GM19455 (cell line): ENCODE results near the gene LMOD1.

Experiments
- ATAC-seq: cut with Tn5 transposase; IDR thresholded peaks from one replicate; pipeline ENCODE4 v1.9.1; 2021; ENCODE audit not compliant: unreplicated experiment

The LMOD1 gene

GRCh38 chr1:201894343-201895119, 51.8 kb downstream of the LMOD1 start:
- ATAC-seq: no peak

DNA sequence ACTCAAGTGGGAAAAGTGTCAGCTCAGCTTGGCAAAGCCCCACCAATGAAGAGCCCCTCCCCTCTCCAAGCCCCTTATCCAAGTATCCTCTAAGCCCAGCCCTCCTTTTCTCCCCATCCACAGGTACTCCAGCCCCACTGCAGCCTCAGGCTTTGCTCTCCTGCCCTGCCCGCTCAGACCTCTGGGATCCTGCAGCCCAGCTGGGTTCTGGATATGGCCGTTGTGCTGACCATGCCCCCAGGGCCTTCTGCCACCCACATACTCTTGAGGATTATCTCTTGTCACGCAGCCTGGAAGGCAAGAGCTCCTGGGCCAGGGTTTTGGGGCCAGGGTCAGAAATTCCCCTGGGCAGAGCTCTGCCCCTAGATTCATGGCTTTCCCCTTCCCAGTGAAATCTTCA, 52.9 kb downstream of the LMOD1 start:
- ATAC-seq: no peak

DNA sequence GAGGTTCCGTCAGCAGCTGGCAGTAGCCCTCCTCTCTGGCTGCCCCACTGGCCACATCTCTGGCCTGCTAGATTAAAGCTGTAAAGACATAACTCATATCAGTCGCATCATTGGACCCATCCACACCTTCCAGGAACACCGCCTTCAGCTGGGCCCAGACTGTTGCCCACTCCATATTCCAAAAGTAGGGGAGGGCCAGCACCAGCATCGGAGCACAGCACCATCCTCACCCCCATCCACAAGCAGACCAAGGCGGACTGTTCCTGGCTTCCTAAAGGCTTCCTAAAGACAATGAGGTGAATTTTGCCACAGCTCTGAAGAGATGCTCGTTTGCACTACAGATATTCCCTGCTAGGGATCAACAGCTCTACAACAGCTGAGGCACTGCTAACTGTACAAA, 54.1 kb downstream of the LMOD1 start:
- no peak for ATAC-seq

GRCh38 chr1:201891451-201892045, 54.8 kb downstream of the LMOD1 start:
- ATAC-seq: no peak

DNA sequence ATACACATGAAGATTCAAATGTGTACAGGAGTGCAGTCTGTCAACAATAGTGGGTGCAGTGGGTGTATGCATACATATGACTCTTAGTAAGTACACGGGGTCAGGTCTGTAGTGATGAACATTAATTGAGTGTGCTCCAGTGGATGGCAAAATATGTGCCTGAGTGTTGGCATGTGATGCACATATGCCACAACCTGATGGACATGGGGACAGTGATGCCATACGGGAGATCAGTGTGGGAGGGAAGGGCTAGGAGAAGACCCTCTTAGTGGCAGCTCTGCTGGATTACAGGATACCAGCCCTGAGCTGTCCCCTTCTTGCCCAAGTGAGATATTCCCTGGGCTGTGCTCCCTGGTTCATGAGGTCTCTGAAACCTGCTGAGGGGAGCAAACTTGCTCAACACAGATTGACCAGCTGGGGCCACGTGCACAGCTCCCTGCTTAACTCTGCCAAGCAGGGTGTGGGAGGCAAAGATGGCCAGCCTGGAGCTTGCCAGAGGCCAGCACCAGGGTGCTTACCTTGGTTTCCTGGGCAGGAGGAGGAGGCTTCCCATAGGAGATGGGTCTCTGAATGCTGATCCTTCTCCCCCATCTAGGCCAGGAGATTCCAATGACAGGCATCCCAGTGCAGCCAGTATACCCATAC, 55.4 kb downstream of the LMOD1 start:
- ATAC-seq: no peak

DNA sequence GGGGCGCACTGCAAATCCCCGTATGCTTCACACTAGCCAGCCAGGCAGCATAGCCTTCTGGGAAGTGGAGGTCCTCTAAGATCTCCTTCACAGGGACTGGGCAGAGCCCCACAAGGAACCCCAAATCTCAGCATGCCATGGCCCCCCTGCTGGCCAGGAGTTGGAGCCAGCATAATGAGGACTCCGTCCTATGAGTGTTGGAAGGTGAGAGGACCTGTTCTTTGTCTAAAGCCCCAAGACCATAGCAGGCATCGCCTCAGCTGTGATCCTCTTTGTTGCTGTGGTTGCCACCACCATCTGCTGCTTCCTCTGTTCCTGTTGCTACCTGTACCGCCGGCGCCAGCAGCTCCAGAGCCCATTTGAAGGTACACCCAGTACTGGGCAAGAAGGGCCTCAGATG, 56.1 kb downstream of the LMOD1 start:
- ATAC-seq: no peak

DNA sequence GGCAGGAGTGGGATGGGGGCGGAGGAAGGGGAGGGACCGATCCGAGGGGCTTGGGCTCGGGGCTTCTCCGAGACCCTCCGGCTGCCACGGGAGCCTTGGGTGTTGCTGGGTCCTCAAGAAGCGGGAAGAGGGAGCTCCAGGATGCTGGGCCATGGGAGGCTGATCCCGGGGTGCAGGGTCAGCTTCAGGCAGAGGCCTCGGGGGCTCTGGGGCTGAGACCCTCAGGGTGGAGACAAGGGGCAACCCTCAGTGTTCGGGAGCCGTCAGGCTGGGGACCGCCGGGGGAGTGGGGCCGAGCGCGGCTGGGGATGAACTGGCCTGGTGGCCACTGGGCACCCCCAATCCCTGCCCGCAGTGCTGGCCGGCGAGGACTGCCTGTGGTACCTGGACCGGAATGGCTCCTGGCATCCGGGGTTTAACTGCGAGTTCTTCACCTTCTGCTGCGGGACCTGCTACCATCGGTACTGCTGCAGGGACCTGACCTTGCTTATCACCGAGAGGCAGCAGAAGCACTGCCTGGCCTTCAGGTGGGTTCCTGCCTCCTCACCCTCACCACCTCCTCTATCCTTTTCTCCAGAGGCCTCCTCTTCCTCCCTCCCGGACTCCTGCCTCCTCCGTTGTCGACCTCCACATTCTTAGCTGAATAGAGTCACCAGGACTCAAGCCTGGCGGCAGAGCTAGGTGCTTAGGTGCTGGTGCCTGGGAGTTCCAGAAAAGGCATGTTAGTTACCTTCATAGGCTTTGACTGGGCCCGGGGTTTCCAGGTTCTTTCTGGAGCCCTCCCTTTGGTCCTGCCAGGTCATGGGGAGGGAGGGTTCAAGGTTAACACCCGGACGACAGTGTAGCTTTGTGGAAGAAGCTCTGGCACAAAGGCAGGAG, 57.0 kb downstream of the LMOD1 start:
- ATAC-seq: no peak

DNA sequence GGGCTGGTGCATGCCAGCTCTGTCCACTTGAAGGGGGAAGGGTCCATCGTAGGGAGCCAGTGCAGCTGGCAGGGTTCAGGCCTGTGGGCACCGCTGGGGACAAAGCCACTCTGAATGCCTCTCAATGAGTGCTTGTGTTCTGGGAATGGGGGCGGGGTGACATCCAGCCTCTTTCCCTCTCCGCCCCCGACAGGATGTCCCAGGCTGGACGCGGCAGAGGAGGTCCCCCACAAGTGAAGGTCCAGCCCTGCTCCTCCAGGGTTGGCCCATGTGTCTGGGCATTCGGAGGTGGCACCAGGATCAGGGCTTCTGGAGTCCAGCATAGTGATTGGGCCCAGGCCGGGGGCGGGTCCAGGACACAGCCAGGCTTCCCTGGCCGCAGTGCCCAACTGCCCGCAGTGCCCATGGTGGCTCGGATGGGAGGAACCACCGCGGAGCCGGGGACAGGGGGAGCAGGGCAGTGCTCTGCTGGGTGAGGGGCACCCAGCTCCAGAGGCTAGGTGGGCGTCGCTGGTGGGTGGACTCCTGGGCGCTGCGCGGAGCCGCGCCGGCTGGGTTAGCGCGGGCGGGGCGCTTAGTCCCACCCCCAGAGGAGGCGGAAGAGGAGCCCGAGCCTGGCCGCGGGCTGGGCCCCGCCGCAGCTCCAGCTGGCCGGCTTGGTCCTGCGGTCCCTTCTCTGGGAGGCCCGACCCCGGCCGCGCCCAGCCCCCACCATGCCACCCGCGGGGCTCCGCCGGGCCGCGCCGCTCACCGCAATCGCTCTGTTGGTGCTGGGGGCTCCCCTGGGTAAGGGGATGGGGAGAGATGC, 57.9 kb downstream of the LMOD1 start, which contains the start of gene SHISA4:
TSS of gene SHISA4 (plus strand) at position 617 of the 808 bp plus-strand sequence. CDS start at position 714, 97 bp downstream.
- ATAC-seq: no peak

- ATAC-seq: no peak
These were observed 59.1 kb downstream of the LMOD1 start for GRCh38 chr1:201887116-201887866.

GRCh38 chr1:201886103-201886885, 60.1 kb downstream of the LMOD1 start:
- ATAC-seq: no peak

DNA sequence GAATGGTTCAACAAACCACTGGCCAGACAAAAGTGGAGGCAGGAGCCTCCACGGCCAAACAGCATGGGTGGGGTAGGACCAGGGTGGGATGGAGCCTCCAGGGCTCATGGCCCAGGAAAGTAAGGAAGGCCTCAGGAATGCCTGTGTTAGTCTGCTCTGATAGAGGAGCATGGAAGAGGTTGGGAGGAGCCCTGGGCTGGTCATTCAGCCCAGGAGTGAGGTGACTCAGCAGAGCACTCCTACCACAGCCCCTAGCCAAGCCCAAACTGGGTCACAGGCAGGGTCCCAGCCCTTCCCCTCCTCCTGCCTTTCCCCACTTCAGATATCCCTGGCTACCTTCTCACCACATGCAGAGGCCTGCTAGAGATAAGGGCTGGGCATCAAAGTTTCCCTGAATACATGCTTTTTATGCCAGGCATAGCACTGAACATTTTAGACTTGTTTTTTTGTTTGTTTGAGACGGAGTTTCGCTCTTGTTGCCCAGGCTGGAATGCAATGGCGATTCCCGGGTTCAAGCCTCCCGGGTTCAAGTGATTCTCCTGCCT, 60.7 kb downstream of the LMOD1 start:
- ATAC-seq: no peak

DNA sequence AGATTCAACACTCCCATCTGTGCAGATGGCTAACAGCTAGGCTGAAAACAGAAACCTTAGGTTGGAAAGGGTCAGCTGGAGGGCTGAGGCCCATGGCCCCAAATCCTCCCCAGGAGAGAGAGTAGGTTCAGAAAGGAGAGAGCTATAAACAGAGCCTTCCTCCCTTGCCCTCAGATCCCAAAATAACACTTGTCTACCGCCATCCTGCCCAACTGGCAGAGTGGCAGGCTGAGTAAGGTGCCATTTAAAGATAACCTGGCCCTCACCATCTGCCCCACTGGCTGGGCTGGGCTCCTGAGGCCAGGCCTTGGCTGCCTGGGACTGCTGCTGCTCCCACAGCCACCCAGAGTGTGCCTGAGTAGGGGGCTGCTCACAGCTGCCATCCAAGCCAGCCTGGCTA, 61.9 kb downstream of the LMOD1 start:
- no peak for ATAC-seq

DNA sequence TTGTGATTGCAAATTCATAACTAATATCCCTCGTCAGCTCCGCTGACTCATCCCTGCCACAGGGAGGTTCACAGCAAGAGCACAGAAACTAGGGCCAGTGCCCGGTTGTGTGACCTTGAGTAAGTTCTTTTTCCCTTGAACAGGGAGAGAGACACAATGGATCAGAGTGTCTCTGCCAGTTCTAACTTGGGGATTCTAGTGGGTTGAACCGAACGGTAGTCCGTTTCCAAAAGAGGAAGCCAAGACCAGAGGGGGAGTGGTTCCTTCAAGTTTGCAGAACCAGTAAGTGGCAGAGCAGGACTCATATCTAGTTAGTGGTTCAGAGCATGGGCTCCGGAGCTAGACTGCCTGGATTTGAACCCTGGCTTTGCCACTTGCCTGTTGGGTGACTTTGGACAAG, 62.6 kb downstream of the LMOD1 start:
- no peak for ATAC-seq

- no peak for ATAC-seq
These were observed 63.1 kb downstream of the LMOD1 start for GRCh38 chr1:201883266-201883665.

DNA sequence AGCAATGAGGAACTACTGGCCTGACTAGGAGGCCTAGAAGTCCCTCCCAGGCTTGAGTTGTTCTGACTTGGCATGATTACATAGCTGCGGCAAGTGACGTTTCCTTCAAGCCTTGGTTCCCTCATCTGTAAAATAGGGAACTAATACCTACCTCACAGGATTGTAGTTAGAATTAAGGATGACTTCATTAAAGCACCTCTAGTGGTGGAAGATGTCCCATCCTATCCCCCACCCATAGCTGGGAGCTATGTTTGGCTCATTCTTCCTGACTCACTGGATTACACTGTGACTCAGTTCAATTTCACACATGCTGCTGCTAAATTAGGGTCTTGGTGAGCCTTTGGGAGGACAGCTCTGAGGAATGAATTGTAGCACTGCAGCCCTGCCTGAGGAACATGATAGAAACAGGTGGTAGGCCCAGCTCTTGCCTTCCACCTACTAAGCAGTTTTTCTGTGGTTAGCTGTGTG, 63.6 kb downstream of the LMOD1 start:
- ATAC-seq: no peak

- no peak for ATAC-seq
These were observed 64.7 kb downstream of the LMOD1 start for GRCh38 chr1:201881617-201882016.

GRCh38 chr1:201880928-201881571, 65.3 kb downstream of the LMOD1 start:
- ATAC-seq: no peak

DNA sequence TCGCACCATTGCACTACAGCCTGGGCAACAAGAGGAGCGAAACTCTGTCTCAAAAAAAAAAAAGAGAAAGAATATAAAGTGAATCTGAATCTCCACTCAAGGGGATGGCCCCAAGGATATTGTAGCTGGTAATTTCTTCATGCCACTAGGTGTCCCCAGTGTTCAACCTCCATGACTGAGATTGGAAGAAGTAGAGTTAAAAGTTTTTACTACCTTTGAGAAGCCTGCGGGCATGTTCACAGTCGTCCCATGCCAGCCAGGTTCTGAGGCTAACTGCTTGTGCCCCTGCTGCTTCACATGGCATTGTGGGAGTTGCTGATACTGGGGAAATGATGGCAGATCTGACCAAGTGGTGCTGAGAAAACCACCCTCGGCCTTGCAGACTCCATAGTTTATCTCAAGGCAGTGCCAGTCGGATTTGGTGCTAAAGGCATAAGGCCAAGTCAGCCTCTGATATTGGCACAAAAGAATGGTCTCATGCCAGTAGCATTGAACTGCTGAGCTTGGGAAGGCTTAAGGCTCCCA, 68.4 kb downstream of the LMOD1 start:
- ATAC-seq: no peak
